ENCODE measurements around the gene LOXL1. TPM values are rescaled to one million over a fixed set of nuclear protein-coding genes. Genes with fewer than 3 reads are reported as not detected.

The LOXL1 gene
- total and polyA plus RNA-seq, 4 donors, result 0.67 to 2.0 (median 1.4) TPM; not detected in 1

DNA sequence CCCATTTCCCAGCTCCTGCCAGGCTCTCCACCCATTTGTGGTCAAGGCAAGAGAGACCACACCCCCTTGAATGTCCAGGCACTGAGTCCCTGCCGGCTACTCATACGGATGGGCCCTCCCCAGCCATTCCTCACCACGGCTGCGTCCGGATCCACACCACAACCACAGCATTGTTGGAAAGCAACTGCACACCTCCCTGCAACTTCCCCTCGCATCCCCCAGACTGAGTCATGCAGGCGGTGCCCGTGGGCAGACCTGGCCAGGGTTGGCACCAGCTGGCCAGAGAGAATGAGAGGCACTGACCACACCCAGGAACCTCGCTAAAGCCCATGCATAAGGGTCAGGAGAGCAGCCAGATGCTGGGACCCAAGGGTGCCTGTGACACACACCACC lies 30.5 kb downstream of the LOXL1 start (continued):
- TF ChIP-seq, protein P1, sequence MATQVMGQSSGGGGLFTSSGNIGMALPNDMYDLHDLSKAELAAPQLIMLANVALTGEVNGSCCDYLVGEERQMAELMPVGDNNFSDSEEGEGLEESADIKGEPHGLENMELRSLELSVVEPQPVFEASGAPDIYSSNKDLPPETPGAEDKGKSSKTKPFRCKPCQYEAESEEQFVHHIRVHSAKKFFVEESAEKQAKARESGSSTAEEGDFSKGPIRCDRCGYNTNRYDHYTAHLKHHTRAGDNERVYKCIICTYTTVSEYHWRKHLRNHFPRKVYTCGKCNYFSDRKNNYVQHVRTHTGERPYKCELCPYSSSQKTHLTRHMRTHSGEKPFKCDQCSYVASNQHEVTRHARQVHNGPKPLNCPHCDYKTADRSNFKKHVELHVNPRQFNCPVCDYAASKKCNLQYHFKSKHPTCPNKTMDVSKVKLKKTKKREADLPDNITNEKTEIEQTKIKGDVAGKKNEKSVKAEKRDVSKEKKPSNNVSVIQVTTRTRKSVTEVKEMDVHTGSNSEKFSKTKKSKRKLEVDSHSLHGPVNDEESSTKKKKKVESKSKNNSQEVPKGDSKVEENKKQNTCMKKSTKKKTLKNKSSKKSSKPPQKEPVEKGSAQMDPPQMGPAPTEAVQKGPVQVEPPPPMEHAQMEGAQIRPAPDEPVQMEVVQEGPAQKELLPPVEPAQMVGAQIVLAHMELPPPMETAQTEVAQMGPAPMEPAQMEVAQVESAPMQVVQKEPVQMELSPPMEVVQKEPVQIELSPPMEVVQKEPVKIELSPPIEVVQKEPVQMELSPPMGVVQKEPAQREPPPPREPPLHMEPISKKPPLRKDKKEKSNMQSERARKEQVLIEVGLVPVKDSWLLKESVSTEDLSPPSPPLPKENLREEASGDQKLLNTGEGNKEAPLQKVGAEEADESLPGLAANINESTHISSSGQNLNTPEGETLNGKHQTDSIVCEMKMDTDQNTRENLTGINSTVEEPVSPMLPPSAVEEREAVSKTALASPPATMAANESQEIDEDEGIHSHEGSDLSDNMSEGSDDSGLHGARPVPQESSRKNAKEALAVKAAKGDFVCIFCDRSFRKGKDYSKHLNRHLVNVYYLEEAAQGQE (IDR thresholded peaks at IDR 0.05), result no peak
- TF ChIP-seq, protein P2, sequence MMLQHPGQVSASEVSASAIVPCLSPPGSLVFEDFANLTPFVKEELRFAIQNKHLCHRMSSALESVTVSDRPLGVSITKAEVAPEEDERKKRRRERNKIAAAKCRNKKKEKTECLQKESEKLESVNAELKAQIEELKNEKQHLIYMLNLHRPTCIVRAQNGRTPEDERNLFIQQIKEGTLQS (IDR thresholded peaks at IDR 0.05), result no peak

DNA sequence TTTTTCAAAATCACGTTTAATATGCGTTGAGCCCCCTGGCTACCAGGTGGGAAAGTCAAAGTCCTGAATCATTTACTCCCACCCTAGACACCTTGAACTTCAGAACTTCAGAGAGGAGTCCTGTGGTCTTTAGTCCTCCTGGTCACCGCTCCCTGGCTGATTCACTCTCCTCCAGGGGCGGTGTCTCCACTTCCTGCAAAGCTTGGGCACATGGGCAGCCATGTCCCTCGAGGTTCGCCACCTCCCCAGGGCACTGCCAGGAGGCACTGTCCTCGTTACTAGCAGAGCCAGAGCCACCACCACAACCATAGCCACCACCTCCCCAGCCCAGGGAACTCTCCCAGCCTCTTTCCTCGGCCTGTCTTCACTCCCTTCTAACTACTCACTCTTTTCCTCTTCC lies 31.0 kb downstream of the LOXL1 start:
- no peaks in the 10 kb centered on the region for H3K9me3 ChIP-seq (ENCODE audit: control insufficient read depth in 4 of 4, low read length in 3 of 4)
- H3K4me1 ChIP-seq (ENCODE audit: control insufficient read depth in 4 of 4, insufficient read depth in 4 of 4, low read length in 3 of 4), result no peaks in the 10 kb centered on the region
- WGBS, result 78% methylated on average over 8 of the region's 8 CpGs
- H3K36me3 ChIP-seq (ENCODE audit: control insufficient read depth in 4 of 4, insufficient read depth in 3 of 4, low read depth in 1 of 4, low read length in 3 of 4), result no peaks in the 10 kb centered on the region
- H3K27ac ChIP-seq (ENCODE audit: low read depth in 1 of 2, low read length in 2 of 2), result no peak overlapping the region
- H3K9ac ChIP-seq (ENCODE audit: low read depth in 1 of 2, low read length in 2 of 2), result no peak overlapping the region
- peaks cover 0 to 3% (median 0%) of the 10 kb centered on the region in 4 donors for H3K27me3 ChIP-seq (ENCODE audit: control insufficient read depth in 4 of 4, insufficient read depth in 4 of 4, low read length in 3 of 4)
- no peak overlapping the region for H3K4me3 ChIP-seq (ENCODE audit: low read depth in 1 of 3, low read length in 3 of 3)
- TF ChIP-seq, protein P2 (IDR thresholded peaks at IDR 0.05), result no peak
- no peak for TF ChIP-seq HNF4A (conservative IDR thresholded peaks at IDR 0.05)
- TF ChIP-seq SP1 (IDR thresholded peaks at IDR 0.05), result no peak
- no peak for TF ChIP-seq HNF4G (IDR thresholded peaks at IDR 0.05)
- no peak for TF ChIP-seq TAF1 (conservative IDR thresholded peaks at IDR 0.05)
- TF ChIP-seq FOXA2 (IDR thresholded peaks at IDR 0.05), result no peak
- TF ChIP-seq, protein P3, sequence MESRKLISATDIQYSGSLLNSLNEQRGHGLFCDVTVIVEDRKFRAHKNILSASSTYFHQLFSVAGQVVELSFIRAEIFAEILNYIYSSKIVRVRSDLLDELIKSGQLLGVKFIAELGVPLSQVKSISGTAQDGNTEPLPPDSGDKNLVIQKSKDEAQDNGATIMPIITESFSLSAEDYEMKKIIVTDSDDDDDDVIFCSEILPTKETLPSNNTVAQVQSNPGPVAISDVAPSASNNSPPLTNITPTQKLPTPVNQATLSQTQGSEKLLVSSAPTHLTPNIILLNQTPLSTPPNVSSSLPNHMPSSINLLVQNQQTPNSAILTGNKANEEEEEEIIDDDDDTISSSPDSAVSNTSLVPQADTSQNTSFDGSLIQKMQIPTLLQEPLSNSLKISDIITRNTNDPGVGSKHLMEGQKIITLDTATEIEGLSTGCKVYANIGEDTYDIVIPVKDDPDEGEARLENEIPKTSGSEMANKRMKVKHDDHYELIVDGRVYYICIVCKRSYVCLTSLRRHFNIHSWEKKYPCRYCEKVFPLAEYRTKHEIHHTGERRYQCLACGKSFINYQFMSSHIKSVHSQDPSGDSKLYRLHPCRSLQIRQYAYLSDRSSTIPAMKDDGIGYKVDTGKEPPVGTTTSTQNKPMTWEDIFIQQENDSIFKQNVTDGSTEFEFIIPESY (IDR thresholded peaks at IDR 0.05), result no peak
- TF ChIP-seq JUND (IDR thresholded peaks at IDR 0.05), result no peak
- no peak for TF ChIP-seq NR2F2 (IDR thresholded peaks at IDR 0.05)
- TF ChIP-seq, protein P4, sequence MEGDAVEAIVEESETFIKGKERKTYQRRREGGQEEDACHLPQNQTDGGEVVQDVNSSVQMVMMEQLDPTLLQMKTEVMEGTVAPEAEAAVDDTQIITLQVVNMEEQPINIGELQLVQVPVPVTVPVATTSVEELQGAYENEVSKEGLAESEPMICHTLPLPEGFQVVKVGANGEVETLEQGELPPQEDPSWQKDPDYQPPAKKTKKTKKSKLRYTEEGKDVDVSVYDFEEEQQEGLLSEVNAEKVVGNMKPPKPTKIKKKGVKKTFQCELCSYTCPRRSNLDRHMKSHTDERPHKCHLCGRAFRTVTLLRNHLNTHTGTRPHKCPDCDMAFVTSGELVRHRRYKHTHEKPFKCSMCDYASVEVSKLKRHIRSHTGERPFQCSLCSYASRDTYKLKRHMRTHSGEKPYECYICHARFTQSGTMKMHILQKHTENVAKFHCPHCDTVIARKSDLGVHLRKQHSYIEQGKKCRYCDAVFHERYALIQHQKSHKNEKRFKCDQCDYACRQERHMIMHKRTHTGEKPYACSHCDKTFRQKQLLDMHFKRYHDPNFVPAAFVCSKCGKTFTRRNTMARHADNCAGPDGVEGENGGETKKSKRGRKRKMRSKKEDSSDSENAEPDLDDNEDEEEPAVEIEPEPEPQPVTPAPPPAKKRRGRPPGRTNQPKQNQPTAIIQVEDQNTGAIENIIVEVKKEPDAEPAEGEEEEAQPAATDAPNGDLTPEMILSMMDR (IDR thresholded peaks at IDR 0.05; ENCODE audit: low read depth, low read length, missing input control), result no peak
- no peak for TF ChIP-seq GABPA (IDR thresholded peaks at IDR 0.05 in 1 of 2, conservative IDR thresholded peaks at IDR 0.05 in 1 of 2)
- DNase-seq (ENCODE audit: low spot score), result no peak

DNA sequence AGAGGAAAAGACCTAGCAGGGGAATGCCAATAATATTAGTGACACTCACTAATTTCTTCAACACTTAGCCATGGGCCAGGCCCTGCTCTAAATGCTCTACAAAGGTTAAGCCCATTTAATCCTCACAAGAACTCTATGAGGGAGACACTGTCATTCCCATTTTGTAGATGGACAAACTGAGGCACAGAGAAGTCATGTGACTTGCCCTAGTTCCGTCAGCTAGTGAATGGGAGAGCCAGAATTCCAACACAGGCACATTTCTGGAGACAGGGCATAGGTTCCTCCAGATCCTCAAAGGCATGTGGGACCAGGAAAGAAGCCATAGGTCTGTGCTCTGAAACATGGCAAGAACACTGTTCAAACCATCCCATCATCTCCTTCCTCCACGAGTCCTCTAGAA lies 31.5 kb downstream of the LOXL1 start:
- 76% methylated on average over 2 of the region's 2 CpGs for WGBS
- H3K4me3 ChIP-seq (ENCODE audit: low read depth in 1 of 3, low read length in 3 of 3), result no peak overlapping the region
- DNase-seq (ENCODE audit: low spot score), result no peak
- TF ChIP-seq, protein P5, sequence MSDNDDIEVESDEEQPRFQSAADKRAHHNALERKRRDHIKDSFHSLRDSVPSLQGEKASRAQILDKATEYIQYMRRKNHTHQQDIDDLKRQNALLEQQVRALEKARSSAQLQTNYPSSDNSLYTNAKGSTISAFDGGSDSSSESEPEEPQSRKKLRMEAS (IDR thresholded peaks at IDR 0.05), result no peak
- TF ChIP-seq HNF4A (conservative IDR thresholded peaks at IDR 0.05) (no peak), TAF1 (conservative IDR thresholded peaks at IDR 0.05) (no peak), FOXA1 (IDR thresholded peaks at IDR 0.05) (no peak), EGR1 (IDR thresholded peaks at IDR 0.05; ENCODE audit: low read depth in 2 of 2) (no peak), HNF4G (IDR thresholded peaks at IDR 0.05) (no peak), SP1 (IDR thresholded peaks at IDR 0.05) (no peak), RAD21 (IDR thresholded peaks at IDR 0.05) (no peak), YY1 (IDR thresholded peaks at IDR 0.05) (no peak)
- TF ChIP-seq, protein P3 (IDR thresholded peaks at IDR 0.05), result no peak
- TF ChIP-seq, protein P4 (IDR thresholded peaks at IDR 0.05; ENCODE audit: low read depth, low read length, missing input control), result no peak
- TF ChIP-seq, protein P2 (IDR thresholded peaks at IDR 0.05), result no peak

More for the DNA sequence above, 31.5 kb downstream of the LOXL1 start:
- Histone ChIP-seq H3K36me3 (ENCODE audit: control insufficient read depth in 4 of 4, insufficient read depth in 3 of 4, low read depth in 1 of 4, low read length in 3 of 4) (no peaks in the 10 kb centered on the region), H3K9me3 (ENCODE audit: control insufficient read depth in 4 of 4, low read length in 3 of 4) (no peaks in the 10 kb centered on the region), H3K27ac (ENCODE audit: low read depth in 1 of 2, low read length in 2 of 2) (no peak overlapping the region), H3K4me1 (ENCODE audit: control insufficient read depth in 4 of 4, insufficient read depth in 4 of 4, low read length in 3 of 4) (no peaks in the 10 kb centered on the region), H3K9ac (ENCODE audit: low read depth in 1 of 2, low read length in 2 of 2) (no peak overlapping the region), H3K27me3 (ENCODE audit: control insufficient read depth in 4 of 4, insufficient read depth in 4 of 4, low read length in 3 of 4) (peaks cover 0 to 3% (median 0%) of the 10 kb centered on the region in 4 donors)

All from liver (tissue), 9 donors.